ENCODE results near the gene SLA2.

SLA2 gene

DNA sequence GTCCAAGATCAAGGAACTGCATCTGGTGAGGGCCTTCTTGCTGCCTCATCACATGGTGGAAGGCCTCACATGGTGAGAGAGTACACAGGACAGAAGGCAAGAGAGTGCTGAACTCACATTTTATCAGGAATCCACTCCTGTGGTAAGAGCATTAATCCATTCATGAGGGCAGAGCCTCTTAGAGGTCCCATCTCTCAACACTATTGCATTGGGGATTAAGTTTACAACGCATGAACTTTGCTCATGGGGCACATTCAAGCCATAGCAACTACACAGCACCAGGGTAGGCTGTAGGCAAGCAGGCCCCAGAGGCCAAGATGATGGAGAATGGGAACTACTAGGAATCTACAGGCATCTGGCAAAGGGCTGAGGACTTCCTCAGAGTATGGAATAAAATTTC, 82.6 kb downstream of the SLA2 start:
- TF ChIP-seq, protein P1, sequence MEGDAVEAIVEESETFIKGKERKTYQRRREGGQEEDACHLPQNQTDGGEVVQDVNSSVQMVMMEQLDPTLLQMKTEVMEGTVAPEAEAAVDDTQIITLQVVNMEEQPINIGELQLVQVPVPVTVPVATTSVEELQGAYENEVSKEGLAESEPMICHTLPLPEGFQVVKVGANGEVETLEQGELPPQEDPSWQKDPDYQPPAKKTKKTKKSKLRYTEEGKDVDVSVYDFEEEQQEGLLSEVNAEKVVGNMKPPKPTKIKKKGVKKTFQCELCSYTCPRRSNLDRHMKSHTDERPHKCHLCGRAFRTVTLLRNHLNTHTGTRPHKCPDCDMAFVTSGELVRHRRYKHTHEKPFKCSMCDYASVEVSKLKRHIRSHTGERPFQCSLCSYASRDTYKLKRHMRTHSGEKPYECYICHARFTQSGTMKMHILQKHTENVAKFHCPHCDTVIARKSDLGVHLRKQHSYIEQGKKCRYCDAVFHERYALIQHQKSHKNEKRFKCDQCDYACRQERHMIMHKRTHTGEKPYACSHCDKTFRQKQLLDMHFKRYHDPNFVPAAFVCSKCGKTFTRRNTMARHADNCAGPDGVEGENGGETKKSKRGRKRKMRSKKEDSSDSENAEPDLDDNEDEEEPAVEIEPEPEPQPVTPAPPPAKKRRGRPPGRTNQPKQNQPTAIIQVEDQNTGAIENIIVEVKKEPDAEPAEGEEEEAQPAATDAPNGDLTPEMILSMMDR (IDR thresholded peaks at IDR 0.05; ENCODE audit: insufficient read depth, missing control alignments) = no peak
- DNase-seq (ENCODE audit: insufficient read length, low spot score) (no peak), FAIRE-seq (no peak)

DNA sequence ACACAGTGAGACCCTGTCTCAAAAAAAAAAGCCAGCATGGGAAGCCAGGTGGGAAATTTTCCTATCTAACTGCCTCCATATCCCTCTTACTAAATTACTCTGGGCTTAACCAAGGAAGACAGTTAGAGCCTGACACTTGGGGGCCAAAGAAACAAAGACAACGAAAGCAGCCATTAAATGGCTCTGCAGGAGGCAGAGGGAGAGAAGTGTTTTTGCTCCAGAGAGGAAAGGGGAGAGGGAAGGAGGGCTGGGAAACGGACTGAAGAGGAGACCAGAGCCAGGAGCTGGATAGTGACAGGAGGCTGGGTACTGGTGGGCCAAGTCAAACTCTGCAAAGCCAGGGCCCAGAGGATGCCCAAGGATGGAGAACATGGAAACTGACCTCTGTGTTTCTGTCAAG, 83.3 kb downstream of the SLA2 start:
- DNase-seq (ENCODE audit: insufficient read length, low spot score) = no peak
- TF ChIP-seq, protein P1 (IDR thresholded peaks at IDR 0.05; ENCODE audit: insufficient read depth, missing control alignments) = no peak
- FAIRE-seq = no peak
